GM18499 (cell line): ENCODE results near the gene RNF220.

Source experiments
- ATAC-seq: cut with Tn5 transposase; IDR thresholded peaks from one replicate; pipeline ENCODE4 v1.9.1; 2021; ENCODE audit warnings: moderate number of reproducible peaks; ENCODE audit not compliant: insufficient read depth, unreplicated experiment

Gene RNF220

GRCh38 chr1:44425341-44426082 lies 20.5 kb downstream of the RNF220 start:
- no peak for ATAC-seq

- no peak for ATAC-seq
Observed at GRCh38 chr1:44431861-44432260, 26.8 kb downstream of the RNF220 start.

- no peak for ATAC-seq
Observed at GRCh38 chr1:44433209-44433608, 28.2 kb downstream of the RNF220 start.

- ATAC-seq: no peak
Observed at GRCh38 chr1:44436401-44437106, 31.5 kb downstream of the RNF220 start.

GRCh38 chr1:44437107-44437716 lies 32.2 kb downstream of the RNF220 start:
- no peak for ATAC-seq

GRCh38 chr1:44442791-44443190 lies 37.7 kb downstream of the RNF220 start:
- ATAC-seq: no peak

GRCh38 chr1:44447051-44447810 lies 42.2 kb downstream of the RNF220 start:
- ATAC-seq: no peak

- no peak for ATAC-seq
Observed at GRCh38 chr1:44453798-44454349, 48.8 kb downstream of the RNF220 start.

- no peak for ATAC-seq
Observed at GRCh38 chr1:44454704-44455103, 49.6 kb downstream of the RNF220 start.

GRCh38 chr1:44460107-44460882 lies 55.2 kb downstream of the RNF220 start:
- ATAC-seq: no peak

GRCh38 chr1:44464361-44464760 lies 59.3 kb downstream of the RNF220 start:
- ATAC-seq: no peak

- no peak for ATAC-seq
Observed at GRCh38 chr1:44467566-44467965, 62.5 kb downstream of the RNF220 start.

GRCh38 chr1:44471911-44472453 lies 66.9 kb downstream of the RNF220 start:
- no peak for ATAC-seq

- ATAC-seq: no peak
Observed at GRCh38 chr1:44472620-44473525, 67.8 kb downstream of the RNF220 start.

GRCh38 chr1:44476891-44477290 lies 71.8 kb downstream of the RNF220 start:
- no peak for ATAC-seq

GRCh38 chr1:44481701-44482100 lies 76.6 kb downstream of the RNF220 start:
- no peak for ATAC-seq

GRCh38 chr1:44483089-44483874 lies 78.2 kb downstream of the RNF220 start:
- no peak for ATAC-seq
